Astrocyte of the spinal cord (primary cell): Measurements from ENCODE around the gene KLF12.

Source experiments
- DNase-seq: peaks from one replicate; pipeline ENCODE4 v3.0.0; 2011; ENCODE audit warnings: low read depth, low spot score
- H3K4me3 ChIP-seq: 2 replicates; pipeline ENCODE4 v1.5.1; 2011; ENCODE audit warnings: low read depth, mild to moderate bottlenecking, low read length, moderate library complexity
- CTCF ChIP-seq: IDR thresholded peaks from 2 replicates; pipeline ENCODE4 v1.5.1; 2012; ENCODE audit warnings: low read depth, mild to moderate bottlenecking, low read length, inconsistent platforms
- in situ Hi-C: cut with HindIII; loops from 2 replicates; pipeline ENCODE4 v1.10.0; 2017; ENCODE audit warnings: low sequenced_read_pairs

KLF12 gene

GRCh38 chr13:74134221-74134776 lies at the start of gene KLF12:
Gene KLF12 (minus strand): TSS chr13:74134404.
- in situ Hi-C loops, result no loop called here
- TF ChIP-seq CTCF, result no peak
- DNase-seq, result peak; percentile 98
- peak within 1 kb of the TSS; percentile 84 for H3K4me3 ChIP-seq

GRCh38 chr13:74182491-74182890 lies 48.3 kb upstream of the KLF12 start:
- DNase-seq, result no peak
- no peak for TF ChIP-seq CTCF
- in situ Hi-C loops, result no loop called here
- no peak overlapping the region for H3K4me3 ChIP-seq

DNA sequence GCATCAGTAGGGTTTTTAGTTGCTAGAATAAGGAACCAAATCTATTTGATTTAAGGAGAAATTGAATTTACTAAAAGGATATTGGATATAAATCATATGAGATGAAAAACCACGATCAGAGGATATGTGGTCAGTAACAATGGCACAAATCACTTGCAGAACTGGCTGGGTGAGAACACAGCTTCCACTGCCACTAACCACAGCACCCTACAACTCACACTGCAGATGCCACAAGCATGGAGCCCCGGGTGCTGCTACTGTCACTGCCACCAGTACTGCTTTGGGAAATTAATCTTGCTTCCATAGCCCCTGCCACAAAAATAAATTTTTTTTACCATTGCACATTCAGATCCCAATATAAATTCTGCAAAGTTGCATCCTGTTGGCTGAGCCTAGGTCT lies 40.6 kb upstream of the KLF12 start:
- no peak for TF ChIP-seq CTCF
- DNase-seq, result no peak
- no peak overlapping the region for H3K4me3 ChIP-seq
- in situ Hi-C loops, result no loop called here

DNA sequence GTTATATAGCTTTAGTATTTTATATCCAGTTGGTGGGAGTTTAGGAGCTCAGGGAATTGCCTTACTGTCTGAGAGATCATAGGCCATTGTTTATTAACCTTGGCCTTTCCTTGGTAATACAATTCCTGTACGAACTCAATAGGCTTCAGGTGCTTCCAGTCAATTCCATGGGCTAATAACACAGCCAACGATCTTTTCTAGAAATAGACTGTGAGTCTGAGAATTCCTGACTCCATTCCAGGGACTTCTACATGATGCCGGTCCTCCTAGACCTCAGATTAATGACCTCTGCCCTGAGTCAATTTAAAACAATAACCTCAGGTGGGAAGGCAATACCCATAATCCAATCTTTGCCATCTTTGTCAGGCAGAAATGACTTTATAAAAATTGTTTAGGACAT lies 39.6 kb upstream of the KLF12 start:
- no peak overlapping the region for H3K4me3 ChIP-seq
- no peak for TF ChIP-seq CTCF
- in situ Hi-C loops, result no loop called here
- no peak for DNase-seq

- in situ Hi-C loops, result no loop called here
- TF ChIP-seq CTCF, result no peak
- DNase-seq, result no peak
- no peak overlapping the region for H3K4me3 ChIP-seq
Measured at GRCh38 chr13:74171641-74172040, 37.4 kb upstream of the KLF12 start.

- DNase-seq, result no peak
- no peak overlapping the region for H3K4me3 ChIP-seq
- TF ChIP-seq CTCF, result no peak
- in situ Hi-C loops, result no loop called here
Measured at GRCh38 chr13:74169676-74170075, 35.5 kb upstream of the KLF12 start.

DNA sequence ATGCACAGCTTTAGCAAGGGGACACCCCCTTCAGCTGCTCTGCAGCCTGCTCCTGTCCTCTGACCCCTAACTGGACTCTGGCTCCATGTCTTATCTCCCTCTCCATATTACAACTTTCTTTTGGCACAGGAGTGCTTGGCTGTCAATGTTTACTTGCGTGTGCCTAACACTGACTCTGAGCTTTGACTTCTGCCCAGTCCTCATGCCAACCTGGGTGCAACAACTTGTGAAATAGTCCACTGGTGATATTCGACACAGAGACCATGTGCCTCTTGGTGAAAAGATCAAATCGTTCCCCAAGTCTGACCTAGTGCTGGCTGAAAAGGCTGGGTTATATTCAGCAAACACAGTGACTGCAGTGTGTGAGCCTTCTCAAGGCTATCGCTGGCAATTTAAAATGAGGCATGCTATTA lies 34.1 kb upstream of the KLF12 start:
- no peak overlapping the region for H3K4me3 ChIP-seq
- no peak for TF ChIP-seq CTCF
- DNase-seq, result no peak
- in situ Hi-C loops, result no loop called here
